Testis (tissue), 2 donors: Measurements from ENCODE around the gene PHACTR3.

Experiments used
- POLR2A ChIP-seq: fragments of 450-650 bp; IDR thresholded peaks from one replicate; pipeline ENCODE4 v1.6.1; 2017; ENCODE audit warnings: antibody characterized with exemption, mild to moderate bottlenecking, moderate library complexity
- TF ChIP-seq, protein P1 (sequence below), 3 experiments: fragments of 450-650 bp in 2 of 3; fragments of 200-600 bp in 1 of 3; sonication (generic) in 1 of 3; IDR thresholded peaks; one replicate each; pipeline ENCODE4 v1.5.1; 2016 to 2019; ENCODE audit warnings: antibody characterized with exemption in 3 of 3, mild to moderate bottlenecking in 2 of 3, moderate library complexity in 1 of 3

DNA sequence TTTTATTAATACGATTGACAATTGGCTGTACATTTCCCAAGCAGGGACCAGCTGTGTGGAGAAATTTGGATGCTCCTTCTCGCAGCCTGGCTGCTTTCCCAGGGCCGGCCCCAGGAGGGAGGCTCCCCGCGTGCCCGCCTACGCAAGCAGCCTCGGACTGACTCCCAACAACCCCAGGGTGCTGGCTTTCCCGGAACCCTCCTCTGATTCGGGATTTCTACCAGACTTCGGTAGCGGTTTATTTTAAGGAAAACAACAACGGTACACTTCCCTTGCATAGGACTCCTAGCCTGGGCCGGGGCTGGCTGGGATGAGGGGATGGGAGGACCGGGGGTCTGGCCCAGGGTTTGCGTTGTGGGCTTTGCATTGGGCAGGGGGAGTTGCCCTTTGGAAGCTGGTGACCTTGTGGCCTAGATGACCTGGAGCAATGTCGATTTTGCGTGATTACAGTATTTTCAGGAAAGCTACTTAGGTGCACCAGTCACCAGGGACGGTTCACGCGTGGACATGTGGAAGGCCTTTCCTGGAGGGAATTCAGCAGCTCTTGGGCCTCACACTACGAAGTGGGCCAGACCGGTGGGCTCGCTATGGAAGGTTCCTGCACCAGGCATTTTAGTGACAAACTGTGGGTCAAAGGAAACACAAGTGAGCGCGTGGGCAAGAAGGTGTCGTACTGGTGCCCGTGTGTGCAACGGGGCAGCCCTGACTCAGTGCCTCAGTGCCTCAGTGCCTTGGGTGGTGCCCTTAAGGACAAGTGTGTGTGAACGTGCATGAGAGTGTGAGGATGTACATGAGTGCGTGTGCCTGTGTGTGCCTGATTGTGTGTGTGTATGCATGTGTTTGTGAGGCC is 20.7 kb upstream of the PHACTR3 start:
- TF ChIP-seq, protein P1, sequence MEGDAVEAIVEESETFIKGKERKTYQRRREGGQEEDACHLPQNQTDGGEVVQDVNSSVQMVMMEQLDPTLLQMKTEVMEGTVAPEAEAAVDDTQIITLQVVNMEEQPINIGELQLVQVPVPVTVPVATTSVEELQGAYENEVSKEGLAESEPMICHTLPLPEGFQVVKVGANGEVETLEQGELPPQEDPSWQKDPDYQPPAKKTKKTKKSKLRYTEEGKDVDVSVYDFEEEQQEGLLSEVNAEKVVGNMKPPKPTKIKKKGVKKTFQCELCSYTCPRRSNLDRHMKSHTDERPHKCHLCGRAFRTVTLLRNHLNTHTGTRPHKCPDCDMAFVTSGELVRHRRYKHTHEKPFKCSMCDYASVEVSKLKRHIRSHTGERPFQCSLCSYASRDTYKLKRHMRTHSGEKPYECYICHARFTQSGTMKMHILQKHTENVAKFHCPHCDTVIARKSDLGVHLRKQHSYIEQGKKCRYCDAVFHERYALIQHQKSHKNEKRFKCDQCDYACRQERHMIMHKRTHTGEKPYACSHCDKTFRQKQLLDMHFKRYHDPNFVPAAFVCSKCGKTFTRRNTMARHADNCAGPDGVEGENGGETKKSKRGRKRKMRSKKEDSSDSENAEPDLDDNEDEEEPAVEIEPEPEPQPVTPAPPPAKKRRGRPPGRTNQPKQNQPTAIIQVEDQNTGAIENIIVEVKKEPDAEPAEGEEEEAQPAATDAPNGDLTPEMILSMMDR (IDR thresholded peaks at IDR 0.05), result no peak
- no peak for TF ChIP-seq POLR2A
